Retinal pigment epithelial cell (primary cell): Measurements from ENCODE around the gene WDR38.
A peak's percentile ranks its signal among the peaks of the same experiment; 100 is the strongest.
"Not testable (repeated sequence)": the region's sequence is repeated elsewhere in the genome, so short reads cannot be mapped to it uniquely, and the experiment has no call there.

ENCODE experiments used
- DNase-seq: peaks from one replicate; pipeline ENCODE4 v3.0.0-alpha.2; 2010; ENCODE audit warnings: low read depth
- H3K4me3 ChIP-seq: 2 replicates; pipeline ENCODE4 v1.5.1; 2011; ENCODE audit warnings: mild to moderate bottlenecking, low read length, control low read depth, moderate library complexity
- TF ChIP-seq, protein P1 (sequence below): conservative IDR thresholded peaks from 2 replicates; pipeline ENCODE4 v1.5.1; 2011; ENCODE audit warnings: low read depth, low read length, control low read depth, inconsistent platforms

WDR38 gene

DNA sequence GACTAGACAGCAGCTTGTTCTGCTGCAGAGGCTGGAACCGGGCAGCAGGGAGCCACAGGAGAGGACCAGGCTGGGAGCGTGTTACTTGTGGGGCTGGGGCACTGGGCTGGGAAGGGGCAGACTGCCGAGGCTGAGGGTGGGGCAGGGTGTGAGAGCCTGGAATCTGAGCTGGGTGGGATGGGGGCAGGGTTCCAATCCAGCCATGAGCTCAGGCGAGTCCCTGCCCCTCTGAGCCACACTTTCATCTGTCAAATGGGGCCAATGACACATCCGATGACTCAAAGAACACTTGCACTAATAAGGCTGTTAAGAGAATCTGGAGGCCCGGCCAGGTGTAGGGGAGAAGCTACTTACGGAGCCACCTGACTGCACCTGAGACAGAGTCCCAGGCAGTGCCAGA, 18.7 kb upstream of the WDR38 start:
- H3K4me3 ChIP-seq, result no peak overlapping the region
- TF ChIP-seq, protein P1, sequence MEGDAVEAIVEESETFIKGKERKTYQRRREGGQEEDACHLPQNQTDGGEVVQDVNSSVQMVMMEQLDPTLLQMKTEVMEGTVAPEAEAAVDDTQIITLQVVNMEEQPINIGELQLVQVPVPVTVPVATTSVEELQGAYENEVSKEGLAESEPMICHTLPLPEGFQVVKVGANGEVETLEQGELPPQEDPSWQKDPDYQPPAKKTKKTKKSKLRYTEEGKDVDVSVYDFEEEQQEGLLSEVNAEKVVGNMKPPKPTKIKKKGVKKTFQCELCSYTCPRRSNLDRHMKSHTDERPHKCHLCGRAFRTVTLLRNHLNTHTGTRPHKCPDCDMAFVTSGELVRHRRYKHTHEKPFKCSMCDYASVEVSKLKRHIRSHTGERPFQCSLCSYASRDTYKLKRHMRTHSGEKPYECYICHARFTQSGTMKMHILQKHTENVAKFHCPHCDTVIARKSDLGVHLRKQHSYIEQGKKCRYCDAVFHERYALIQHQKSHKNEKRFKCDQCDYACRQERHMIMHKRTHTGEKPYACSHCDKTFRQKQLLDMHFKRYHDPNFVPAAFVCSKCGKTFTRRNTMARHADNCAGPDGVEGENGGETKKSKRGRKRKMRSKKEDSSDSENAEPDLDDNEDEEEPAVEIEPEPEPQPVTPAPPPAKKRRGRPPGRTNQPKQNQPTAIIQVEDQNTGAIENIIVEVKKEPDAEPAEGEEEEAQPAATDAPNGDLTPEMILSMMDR, result no peak
- peak; percentile 58 for DNase-seq

DNA sequence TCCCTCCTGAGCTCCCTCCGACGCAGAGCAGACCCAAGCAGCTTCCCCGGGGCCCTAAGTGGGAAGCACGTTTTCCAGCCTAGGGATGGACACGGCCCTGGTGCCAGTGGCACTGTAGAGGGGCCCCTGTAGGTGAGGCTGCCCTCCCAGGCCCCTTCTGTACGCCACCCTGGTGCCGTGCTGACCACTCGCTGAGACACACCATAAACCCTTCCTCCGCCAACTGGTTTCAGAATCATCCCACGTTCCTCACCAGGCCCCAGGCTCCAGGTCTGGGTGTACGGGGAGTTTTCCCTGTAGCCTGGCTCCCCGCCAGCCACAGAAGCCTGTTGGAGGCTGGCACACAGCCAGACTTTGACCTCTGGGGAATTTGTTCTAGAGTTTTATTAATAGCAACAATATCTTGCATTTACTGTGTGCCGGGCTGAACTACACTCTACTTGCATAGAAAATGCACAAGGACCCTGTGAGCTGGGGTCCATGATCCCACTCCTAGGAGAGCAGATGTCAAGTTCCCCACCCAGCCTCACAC, 18.2 kb upstream of the WDR38 start:
- peak; percentile 71 for DNase-seq
- H3K4me3 ChIP-seq, result no peak overlapping the region
- TF ChIP-seq, protein P1, result no peak

DNA sequence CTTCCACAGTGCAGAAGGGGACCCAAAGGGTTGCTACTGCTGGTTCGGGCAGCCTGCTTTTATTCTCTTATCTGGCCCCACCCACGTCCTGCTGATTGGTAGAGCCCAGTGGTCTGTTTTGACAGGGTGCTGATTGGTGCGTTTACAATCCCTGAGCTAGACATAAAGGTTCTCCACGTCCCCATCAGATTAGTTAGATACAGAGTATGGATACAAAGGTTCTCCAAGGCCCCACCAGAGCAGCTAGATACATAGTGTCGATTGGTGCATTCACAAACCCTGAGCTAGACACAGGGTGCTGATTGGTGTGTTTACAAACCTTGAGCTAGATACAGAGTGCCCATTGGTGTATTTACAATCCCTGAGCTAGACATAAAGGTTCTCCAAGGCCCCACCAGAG, 15.1 kb upstream of the WDR38 start:
- not testable (repeated sequence) for DNase-seq, H3K4me3 ChIP-seq

DNA sequence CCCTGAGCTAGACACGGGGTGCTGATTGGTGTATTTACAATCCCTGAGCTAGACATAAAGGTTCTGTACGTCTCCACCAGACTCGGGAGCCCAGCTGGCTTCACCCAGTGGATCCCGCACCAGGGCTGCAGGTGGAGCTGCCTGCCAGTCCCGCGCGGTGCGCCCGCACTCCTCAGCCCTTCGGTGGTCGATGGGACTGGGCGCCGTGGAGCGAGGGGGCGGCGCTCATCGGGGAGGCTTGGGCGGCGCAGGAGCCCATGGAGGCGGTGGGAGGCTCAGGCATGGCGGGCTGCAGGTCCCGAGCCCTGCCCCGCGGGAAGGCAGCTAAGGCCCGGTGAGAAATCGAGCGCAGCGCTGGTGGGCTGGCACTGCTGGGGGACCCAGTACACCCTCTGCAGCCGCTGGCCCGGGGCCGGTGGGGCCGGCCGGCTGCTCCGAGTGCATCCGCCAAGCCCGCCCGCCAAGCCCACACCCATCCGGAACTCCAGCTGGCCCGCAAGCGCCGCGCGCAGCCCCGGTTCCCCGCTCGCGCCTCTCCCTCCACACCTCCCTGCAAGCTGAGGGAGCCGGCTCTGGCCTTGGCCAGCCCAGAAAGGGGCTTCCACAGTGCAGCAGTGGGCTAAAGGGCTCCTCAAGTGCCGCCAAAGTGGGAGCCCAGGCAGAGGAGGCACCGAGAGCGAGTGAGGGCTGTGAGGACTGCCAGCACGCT, 14.5 kb upstream of the WDR38 start:
- not testable (repeated sequence) for DNase-seq, H3K4me3 ChIP-seq

DNA sequence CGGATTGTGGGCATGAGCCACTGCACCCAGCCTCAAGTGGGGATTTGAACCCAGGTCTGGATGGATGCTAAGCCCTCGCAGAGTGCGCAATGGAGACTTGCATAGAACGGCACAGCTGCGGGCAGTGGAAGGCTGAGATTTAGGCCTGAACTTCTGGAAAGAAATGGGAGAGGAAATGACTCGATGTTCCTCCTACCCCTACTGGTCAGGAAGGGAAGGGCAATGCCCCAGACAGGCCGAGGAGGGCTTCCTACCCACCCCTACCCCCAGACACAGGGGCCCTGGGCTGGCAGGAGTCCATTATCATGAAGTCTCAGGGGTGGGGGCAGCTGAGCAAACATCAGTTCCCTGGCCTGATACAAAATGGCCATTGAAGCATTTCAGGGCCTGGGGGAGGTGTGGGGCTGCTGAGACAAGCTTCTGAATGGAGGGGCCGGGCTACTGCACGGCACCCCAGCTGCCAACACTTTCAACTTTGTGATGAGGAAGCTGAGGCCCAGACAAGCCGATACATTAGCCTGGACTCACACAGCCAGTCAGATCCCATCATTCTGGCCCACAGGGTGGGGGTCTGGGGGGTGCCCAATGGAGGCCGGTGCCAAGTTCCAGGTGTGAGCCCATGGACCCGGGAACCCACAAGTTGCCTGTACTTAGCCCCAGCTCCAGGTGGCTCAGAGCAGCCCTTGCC, 13.5 kb upstream of the WDR38 start:
- TF ChIP-seq, protein P1, result peak; percentile 68
- no peak for DNase-seq
- H3K4me3 ChIP-seq, result no peak overlapping the region

DNA sequence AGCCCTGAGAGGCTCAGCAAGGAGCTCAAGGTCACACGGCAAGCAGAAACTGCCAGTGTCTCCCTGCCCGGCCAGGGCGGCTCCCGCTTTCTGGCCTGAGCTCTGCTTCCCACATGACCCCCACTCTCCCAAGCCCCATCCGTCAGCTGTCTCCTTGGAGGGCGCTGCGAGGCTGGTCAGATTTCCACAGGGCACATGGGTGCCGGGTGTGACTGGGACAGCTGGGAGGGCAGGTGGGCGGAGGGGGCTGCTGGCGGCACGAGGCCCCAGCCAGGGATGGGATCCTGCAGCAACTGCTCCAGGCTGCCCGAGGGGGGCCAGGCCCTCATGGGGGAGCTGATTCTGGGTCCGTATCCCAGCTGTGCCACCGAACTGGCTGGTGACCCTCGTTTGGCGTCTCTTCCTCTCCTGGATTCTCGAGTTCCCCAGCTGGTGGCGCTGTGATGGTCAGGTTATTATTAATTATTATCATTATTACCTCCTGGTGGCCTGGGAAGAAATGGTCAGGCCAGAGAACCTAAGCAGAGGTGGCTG, 12.9 kb upstream of the WDR38 start:
- no peak overlapping the region for H3K4me3 ChIP-seq
- TF ChIP-seq, protein P1, result peak; percentile 63
- DNase-seq, result no peak

DNA sequence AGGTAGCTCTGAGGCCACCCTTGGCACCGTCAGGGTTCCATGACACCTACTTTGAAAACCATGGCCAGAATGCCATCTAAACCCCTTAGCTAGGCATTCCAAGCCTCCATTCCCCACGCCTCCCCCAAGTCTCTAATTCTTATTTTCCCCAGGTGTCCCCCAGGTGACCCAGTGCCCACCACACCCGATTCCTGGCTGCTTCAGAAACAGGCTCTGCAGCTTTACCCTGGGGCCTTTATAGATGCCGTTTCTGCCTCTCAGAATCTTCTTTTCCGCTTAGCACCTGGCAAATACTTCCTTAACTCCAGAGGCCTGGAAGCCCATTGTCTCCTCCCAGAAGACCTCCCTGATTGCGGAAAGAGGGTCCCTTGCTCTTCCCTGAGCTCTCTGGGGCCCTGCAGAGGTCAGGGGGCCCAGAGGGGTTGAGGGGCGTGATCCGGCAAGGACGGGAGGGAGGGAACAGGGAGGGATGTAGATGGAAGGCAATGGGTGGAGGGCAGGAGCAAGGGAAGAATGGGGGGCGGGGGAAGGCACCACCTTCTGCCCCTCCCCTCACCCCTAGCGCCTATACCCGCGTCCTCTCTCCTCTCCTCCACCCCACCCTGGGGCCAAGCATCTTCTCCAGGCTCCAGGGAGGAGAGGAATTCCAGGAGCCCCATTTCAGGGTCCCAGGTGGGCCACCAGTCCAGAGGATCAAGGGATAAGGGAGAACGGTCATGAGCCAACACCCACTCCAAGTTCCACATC, 12.0 kb upstream of the WDR38 start:
- TF ChIP-seq, protein P1, result no peak
- no peak for DNase-seq
- H3K4me3 ChIP-seq, result no peak overlapping the region
